Activated T-cell treated with anti-CD3 and anti-CD28 coated beads, Interleukin-2, amount 50 U/mL, for 24 hours (primary cell): ENCODE measurements around the gene MAP3K5.
"Not testable (repeated sequence)": the region's sequence is repeated elsewhere in the genome, so short reads cannot be mapped to it uniquely, and the experiment has no call there.

Experiments used
- DNase-seq: peaks from one replicate; pipeline ENCODE4 v3.0.0-alpha.2; 2020
- H3K27ac Mint-ChIP-seq: 2 replicates; pipeline ENCODE4 v1.8.0; 2020; ENCODE audit warnings: mild to moderate bottlenecking, mixed read lengths
- H3K27me3 Mint-ChIP-seq: 2 replicates; pipeline ENCODE4 v1.8.0; 2020; ENCODE audit warnings: mixed read lengths
- H3K36me3 Mint-ChIP-seq: 2 replicates; pipeline ENCODE4 v1.8.0; 2020; ENCODE audit warnings: low read depth, mixed read lengths
- H3K4me1 Mint-ChIP-seq: 2 replicates; pipeline ENCODE4 v1.8.0; 2020; ENCODE audit warnings: low read depth, mixed read lengths
- H3K4me3 Mint-ChIP-seq: 2 replicates; pipeline ENCODE4 v1.8.0; 2020; ENCODE audit warnings: mild to moderate bottlenecking, moderate library complexity, mixed read lengths
- H3K9me3 Mint-ChIP-seq: 2 replicates; pipeline ENCODE4 v1.8.0; 2020; ENCODE audit warnings: mixed read lengths

The MAP3K5 gene

DNA sequence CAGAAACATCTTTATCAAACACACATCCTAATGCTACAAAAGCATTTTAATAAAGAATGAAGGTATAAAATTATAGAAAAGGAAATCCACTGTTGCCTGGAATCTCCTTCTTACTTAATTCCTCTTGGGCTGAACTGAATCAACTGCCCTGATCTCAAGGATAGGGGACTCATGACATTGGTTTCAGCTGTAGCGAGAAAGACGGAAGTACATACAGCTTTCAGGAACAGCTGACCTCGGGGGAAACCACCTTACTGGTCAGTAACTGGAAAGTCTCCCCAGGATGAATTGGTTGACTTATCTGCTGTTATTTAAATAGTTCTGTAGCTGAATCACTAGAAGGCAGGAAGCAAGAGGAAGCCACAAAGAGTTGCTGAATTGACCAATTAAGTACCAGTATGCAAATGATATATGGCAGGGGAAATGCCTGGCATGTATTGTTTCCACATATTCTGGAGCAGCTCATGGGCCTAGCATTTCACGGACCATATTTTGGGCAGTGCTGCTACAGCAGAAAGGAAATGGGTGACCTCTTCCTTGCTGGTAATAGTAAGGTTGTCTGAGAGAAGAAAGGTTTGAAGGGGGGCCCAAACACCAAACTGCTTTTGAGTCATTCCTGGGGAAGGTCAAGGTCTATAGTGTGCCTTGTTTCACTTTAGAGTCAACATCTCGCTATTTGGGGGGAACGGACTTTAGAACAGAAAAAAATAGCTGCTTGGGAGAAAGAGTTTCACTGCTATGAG lies 198.4 kb downstream of the MAP3K5 start:
- Mint-ChIP-seq H3K27ac (peak overlapping the region; percentile 81), H3K27me3 (no peaks in the 10 kb centered on the region), H3K36me3 (peaks cover 67% of the 10 kb centered on the region), H3K4me3 (peak overlapping the region; percentile 61), H3K9me3 (peaks cover 5% of the 10 kb centered on the region), H3K4me1 (peaks cover 32% of the 10 kb centered on the region)
- DNase-seq = peak; percentile 42

DNA sequence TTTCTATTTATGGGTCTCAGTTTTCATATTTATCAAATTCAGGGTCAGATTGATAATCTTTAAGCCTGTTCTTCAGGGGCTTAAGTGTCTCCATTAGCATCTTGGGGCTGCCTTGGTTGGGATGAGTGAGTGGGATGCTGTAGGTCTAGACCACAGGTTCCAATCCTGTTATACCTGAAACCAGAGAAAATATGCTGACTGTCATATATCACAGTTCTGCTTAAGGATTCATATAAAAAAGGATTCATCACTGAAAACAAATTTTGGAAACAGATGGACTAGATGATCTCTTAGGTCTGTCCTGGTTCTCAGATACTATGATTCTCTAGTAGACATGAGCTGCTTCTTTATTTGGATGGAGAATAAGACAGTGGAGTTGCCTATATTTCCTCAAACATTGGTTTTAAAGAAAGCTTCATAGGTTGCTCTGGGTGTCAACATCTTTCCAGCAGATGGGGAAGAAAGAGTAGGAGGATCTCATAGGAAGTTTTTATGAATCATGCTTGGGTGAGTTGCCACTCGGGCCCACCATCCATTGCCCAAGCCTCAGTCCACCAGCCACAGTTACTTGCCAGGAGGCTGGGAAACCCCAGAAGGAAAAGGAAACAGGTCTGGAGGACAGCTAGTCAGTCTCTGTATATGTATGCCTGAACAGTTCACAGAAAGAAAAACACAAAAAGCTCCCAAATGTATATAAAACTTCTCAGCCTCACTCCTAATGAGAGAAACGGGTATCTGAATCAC lies 199.2 kb downstream of the MAP3K5 start:
- Mint-ChIP-seq H3K36me3 (peaks cover 69% of the 10 kb centered on the region), H3K4me3 (peak overlapping the region; percentile 61), H3K9me3 (peaks cover 5% of the 10 kb centered on the region), H3K27me3 (no peaks in the 10 kb centered on the region), H3K27ac (peak overlapping the region; percentile 81), H3K4me1 (peaks cover 32% of the 10 kb centered on the region)
- no peak for DNase-seq

DNA sequence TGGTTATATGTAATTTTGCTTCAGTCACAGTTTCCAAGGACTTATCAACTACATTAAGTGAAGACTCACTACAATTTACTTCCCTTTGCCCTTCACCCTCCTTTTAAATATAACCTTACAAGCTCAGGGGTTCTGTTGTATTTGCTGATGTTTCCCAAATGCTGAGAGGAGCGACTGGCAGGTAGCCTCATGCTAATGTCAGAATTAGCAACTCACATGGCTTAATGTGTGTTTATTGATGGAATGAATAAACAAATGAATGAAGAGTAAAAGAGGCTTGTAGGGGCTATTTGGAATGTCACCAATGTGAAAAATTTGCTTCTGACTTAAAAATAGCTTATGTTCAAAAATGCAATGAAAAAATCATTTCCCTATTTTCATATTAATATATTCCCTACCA lies 200.7 kb downstream of the MAP3K5 start:
- Mint-ChIP-seq H3K27ac (no peak overlapping the region), H3K4me1 (peaks cover 32% of the 10 kb centered on the region), H3K9me3 (peaks cover 5% of the 10 kb centered on the region), H3K36me3 (peaks cover 72% of the 10 kb centered on the region), H3K4me3 (no peak overlapping the region), H3K27me3 (no peaks in the 10 kb centered on the region)
- no peak for DNase-seq

DNA sequence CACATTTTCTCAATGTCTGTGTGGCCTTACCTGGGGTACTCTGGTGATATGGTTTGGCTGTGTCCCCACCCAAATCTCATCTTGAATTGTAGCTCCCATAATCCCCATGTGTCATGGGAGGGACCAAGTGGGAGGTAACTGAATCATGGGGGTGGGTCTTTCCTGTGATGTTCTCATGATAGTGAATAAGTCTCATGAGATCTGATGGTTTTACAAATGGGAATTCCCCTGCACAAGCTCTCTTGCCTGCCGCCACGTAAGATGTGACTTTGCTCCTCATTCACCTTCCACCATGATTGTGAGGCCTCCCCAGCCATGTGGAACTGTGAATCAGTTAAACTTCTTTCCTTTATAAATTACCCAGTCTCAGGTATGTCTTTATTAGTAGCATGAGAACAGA lies 201.4 kb downstream of the MAP3K5 start:
- H3K36me3 Mint-ChIP-seq = peaks cover 71% of the 10 kb centered on the region
- not testable (repeated sequence) for DNase-seq, H3K27me3 Mint-ChIP-seq, H3K4me3 Mint-ChIP-seq, H3K27ac Mint-ChIP-seq, H3K9me3 Mint-ChIP-seq
- peaks cover 29% of the 10 kb centered on the region for H3K4me1 Mint-ChIP-seq

DNA sequence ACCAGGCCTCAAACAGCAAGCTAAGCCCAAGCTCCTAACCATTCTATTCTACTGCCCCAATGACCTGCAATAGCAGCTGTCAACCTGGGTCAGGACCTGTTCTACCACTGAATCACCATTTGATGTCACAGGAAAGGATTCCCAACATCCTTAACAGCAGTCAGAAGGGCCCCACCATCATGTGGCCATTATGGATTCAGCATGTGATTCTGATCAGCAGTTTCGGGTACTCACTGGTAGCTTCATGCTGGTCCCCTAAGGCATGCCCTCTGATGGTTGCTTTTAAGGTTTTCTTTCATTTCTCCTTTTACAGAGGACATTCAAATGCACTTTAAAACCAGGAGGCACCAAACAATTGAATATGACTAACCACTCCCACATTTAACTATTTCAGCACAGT lies 204.8 kb downstream of the MAP3K5 start:
- no peaks in the 10 kb centered on the region for H3K27me3 Mint-ChIP-seq
- peaks cover 4% of the 10 kb centered on the region for H3K4me1 Mint-ChIP-seq
- peak overlapping the region; percentile 12 for H3K27ac Mint-ChIP-seq
- no peak overlapping the region for H3K4me3 Mint-ChIP-seq
- peaks cover 75% of the 10 kb centered on the region for H3K36me3 Mint-ChIP-seq
- peaks cover 5% of the 10 kb centered on the region for H3K9me3 Mint-ChIP-seq
- no peak for DNase-seq

DNA sequence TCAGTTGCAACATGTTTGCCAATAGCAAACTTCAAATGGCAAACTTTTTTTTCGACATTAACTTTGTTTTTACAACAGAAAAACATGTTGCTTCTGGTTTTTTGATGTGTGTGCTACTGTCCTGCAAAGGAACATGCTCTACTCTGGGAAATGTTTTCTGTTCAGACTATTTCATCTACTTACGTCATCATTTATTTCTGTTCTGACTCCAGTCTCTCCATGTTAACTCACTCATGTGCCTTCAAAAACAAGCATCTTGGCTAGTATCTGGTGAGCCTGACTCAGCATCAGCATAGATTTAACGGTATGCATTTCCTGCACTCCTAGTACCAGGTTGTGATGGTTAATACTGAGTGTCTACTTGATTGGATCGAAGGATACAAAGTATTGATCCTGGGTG lies 206.0 kb downstream of the MAP3K5 start:
- Mint-ChIP-seq H3K27me3 (no peaks in the 10 kb centered on the region), H3K4me1 (peaks cover 4% of the 10 kb centered on the region), H3K4me3 (no peak overlapping the region), H3K9me3 (peaks cover 5% of the 10 kb centered on the region), H3K36me3 (peaks cover 68% of the 10 kb centered on the region), H3K27ac (no peak overlapping the region)
- DNase-seq = no peak

DNA sequence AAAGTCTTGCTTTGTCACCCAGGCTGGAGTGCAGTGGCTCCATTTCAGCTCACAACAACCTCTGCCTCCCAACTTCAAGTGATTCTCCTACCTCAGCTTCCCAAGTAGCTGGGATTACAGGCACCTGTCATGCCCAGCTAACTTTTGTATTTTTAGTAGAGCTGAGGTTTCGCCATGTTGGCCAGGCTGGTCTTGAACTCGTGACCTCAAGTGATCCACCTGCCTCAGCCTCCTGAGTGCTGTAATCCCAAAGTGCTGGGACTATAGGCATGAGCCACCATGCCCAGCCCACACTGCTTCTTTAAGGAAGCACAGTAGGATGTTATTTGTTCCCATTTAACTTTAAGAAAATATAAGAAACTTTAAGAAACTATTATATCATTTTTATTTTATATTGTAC lies 206.8 kb downstream of the MAP3K5 start:
- H3K4me1 Mint-ChIP-seq, H3K27ac Mint-ChIP-seq, H3K4me3 Mint-ChIP-seq, H3K9me3 Mint-ChIP-seq, H3K27me3 Mint-ChIP-seq, DNase-seq: not testable (repeated sequence)
- peaks cover 66% of the 10 kb centered on the region for H3K36me3 Mint-ChIP-seq

DNA sequence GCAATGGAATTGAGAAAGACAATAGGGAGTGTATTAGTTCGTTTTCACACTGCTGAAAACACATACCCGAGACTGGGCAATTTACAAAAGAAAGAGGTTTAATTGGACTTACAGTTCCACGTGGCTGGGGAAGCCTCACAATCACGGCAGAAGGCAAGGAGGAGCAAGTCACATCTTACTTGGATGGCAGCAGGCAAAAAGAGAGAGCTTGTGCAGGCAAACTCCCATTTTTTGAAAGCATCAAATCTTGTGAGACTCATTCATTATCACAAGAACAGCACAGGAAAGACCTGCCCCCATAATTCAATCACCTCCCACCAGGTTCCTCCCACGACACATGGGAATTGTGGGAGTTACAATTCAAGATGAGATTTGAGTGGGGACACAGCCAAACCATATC lies 208.0 kb downstream of the MAP3K5 start:
- H3K4me3 Mint-ChIP-seq, H3K4me1 Mint-ChIP-seq, H3K27me3 Mint-ChIP-seq, DNase-seq, H3K9me3 Mint-ChIP-seq: not testable (repeated sequence)
- Mint-ChIP-seq H3K36me3 (peaks cover 66% of the 10 kb centered on the region), H3K27ac (peak overlapping the region; percentile 30)

DNA sequence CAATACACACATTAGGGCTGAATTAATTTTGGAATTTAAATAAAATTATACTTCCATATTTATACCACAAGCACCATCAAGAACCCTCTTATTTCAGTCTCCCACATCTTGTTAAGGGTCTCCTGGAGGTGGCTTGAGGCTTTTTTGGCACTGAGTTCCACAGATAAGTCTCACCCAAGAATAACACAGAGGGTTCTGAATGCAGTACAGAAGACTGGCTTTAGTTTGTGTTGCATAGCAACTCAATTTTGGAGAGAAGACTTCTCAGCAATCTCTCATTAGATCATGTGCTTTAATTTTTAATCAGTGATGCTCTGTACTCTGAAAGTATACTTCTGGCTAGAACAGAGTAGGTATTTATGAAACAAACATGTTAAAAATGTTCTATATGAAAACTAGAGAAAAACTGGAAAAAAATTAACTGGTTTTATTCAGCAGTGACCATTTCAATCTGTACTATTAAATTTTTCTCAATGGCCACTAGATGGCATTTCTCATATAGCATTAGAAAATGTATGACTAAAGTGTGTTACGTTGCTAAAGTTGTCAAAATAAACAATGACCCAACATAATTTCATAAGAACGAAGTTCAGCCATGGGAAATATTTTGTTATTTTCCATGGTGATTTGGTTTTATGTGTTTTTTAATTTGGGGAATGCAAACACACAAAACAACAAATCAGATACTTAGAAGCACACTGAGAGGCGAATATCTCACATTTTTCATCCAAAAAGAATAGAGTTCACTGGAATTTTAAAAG lies 209.4 kb downstream of the MAP3K5 start:
- Mint-ChIP-seq H3K27ac (no peak overlapping the region), H3K4me1 (no peaks in the 10 kb centered on the region), H3K9me3 (no peaks in the 10 kb centered on the region), H3K4me3 (no peak overlapping the region), H3K27me3 (no peaks in the 10 kb centered on the region), H3K36me3 (peaks cover 64% of the 10 kb centered on the region)
- DNase-seq = no peak

DNA sequence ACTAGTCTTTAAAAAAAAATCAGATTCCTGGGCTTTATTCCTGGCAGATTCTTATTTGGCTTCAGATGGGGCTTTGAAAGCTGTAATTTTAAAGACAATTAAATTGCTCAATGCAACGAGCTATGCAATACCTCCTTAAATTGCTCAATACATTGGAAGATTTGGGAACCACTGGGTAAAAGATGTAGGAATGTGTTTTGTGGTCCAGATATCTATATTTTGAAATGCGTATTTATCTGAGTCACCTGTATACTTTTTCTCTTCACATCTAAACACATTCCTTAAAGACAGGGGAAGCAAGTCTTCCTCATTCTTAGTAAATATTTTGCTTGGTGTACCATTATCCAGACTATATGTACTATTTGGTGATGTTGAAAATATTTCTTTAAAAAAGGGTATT lies 212.5 kb downstream of the MAP3K5 start:
- H3K36me3 Mint-ChIP-seq = peaks cover 78% of the 10 kb centered on the region
- no peaks in the 10 kb centered on the region for H3K9me3 Mint-ChIP-seq
- no peaks in the 10 kb centered on the region for H3K27me3 Mint-ChIP-seq
- no peaks in the 10 kb centered on the region for H3K4me1 Mint-ChIP-seq
- H3K27ac Mint-ChIP-seq = no peak overlapping the region
- DNase-seq = no peak
- H3K4me3 Mint-ChIP-seq = no peak overlapping the region

DNA sequence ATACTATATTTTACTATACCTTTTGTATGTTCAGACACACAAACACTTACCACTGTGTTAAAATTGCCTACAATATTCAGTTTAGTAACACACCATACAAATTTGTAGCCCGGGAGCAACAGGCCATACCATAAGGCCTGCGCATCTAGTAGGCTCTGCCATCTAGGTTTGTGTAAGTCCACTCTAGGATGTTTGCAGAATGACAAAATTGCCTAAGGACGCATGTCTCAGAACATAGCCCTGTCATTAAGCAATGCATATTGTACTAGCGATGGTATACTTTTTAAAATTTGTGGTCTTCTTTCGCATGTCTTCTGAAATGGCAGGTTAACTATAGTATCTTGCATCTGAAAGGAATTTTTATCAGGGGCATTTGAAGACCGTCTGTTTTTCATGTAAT lies 215.5 kb downstream of the MAP3K5 start:
- peaks cover 3% of the 10 kb centered on the region for H3K9me3 Mint-ChIP-seq
- DNase-seq = no peak
- no peak overlapping the region for H3K27ac Mint-ChIP-seq
- H3K27me3 Mint-ChIP-seq = no peaks in the 10 kb centered on the region
- H3K4me1 Mint-ChIP-seq = no peaks in the 10 kb centered on the region
- H3K36me3 Mint-ChIP-seq = peaks cover 76% of the 10 kb centered on the region
- no peak overlapping the region for H3K4me3 Mint-ChIP-seq

DNA sequence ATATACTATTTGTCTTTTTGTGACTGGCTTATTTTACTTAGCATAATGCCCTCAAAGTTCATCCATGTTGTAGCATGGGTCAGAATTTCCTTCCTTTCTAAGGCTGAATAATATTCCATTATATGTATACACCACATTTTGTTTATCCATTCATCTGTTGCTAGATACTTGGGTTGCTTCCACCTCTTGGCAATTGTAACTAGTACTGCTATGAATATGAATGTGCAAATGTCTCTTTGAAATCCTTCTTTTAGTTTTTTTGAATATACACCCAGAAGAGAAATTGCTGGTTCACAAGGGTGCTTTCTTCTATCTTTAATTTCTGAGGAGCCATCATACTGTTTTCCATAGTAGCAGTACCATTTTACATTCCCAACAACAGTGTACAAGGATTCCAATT lies 220.8 kb downstream of the MAP3K5 start:
- Mint-ChIP-seq H3K9me3 (peaks cover 13% of the 10 kb centered on the region), H3K27me3 (no peaks in the 10 kb centered on the region), H3K27ac (no peak overlapping the region), H3K4me1 (peaks cover 4% of the 10 kb centered on the region), H3K4me3 (no peak overlapping the region), H3K36me3 (peaks cover 70% of the 10 kb centered on the region)
- DNase-seq = no peak

DNA sequence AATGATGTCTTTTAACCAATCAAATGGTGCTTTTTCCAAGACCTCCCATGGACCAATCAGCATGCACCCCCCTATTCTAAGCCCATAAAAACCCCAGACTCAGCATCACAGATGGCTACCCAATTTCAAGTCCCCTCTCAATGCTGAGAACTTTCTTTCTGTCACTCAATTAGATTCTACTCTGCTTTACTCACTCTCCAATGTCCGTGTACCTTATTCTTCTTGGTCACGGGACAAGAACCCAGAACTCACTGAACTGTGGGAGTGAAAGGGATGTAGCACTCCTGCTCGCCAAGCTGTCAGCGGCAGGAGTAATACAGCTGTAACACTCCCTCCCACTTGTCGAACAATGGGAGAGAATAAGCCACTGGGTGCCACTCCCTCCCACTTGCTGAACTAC lies 221.2 kb downstream of the MAP3K5 start:
- H3K4me3 Mint-ChIP-seq = no peak overlapping the region
- DNase-seq = no peak
- peaks cover 68% of the 10 kb centered on the region for H3K36me3 Mint-ChIP-seq
- H3K9me3 Mint-ChIP-seq = peaks cover 13% of the 10 kb centered on the region
- H3K4me1 Mint-ChIP-seq = peaks cover 4% of the 10 kb centered on the region
- no peak overlapping the region for H3K27ac Mint-ChIP-seq
- H3K27me3 Mint-ChIP-seq = no peaks in the 10 kb centered on the region

DNA sequence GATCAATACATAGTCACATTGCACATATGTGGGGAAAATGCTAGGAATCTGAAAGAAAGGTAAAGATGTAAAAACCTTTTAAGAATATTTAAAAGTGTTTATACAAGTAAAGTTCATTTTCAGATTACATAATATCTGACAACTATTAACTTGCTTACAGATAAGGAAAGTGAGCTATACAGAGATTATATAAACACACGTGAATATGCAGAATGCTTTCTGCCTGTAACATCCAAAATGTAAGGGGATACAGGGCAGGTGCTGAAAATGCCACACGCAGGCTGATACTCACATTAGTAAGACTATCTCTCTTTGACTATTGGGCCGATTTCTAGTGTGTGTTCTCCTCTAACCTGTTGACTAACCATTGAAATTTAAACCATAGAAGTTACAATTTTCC lies 224.1 kb downstream of the MAP3K5 start:
- Mint-ChIP-seq H3K27ac (no peak overlapping the region), H3K4me1 (peaks cover 5% of the 10 kb centered on the region), H3K4me3 (no peak overlapping the region)

DNA sequence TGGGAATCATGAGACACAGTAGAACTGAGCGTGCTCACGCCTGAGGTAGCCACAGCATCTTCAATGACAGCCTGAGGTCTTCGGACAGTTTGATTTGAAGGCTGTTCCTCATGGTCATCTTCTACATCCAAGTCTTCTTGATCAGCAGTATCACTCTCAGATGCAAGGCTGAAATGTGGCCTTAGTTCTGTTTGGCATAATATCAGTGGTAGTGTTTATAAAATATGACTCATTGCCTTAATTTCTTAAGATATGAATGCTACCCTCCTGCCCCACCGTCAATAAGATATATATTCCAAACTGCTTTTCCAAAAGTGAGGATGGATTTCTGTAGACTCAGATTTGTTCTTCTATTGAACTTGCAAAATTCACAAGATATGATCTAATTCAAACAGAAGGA lies 224.6 kb downstream of the MAP3K5 start:
- no peak for DNase-seq
- H3K27ac Mint-ChIP-seq = no peak overlapping the region
- no peak overlapping the region for H3K4me3 Mint-ChIP-seq
- no peaks in the 10 kb centered on the region for H3K27me3 Mint-ChIP-seq
- H3K36me3 Mint-ChIP-seq = peaks cover 60% of the 10 kb centered on the region
- H3K4me1 Mint-ChIP-seq = peaks cover 5% of the 10 kb centered on the region
- peaks cover 11% of the 10 kb centered on the region for H3K9me3 Mint-ChIP-seq

More for the DNA sequence above, 224.1 kb downstream of the MAP3K5 start:
- no peak for DNase-seq
- no peaks in the 10 kb centered on the region for H3K27me3 Mint-ChIP-seq
- peaks cover 61% of the 10 kb centered on the region for H3K36me3 Mint-ChIP-seq
- H3K9me3 Mint-ChIP-seq = peaks cover 11% of the 10 kb centered on the region
